Measurements from ENCODE around the gene C1GALT1. TPM values are rescaled to one million over a fixed set of nuclear protein-coding genes. Genes with fewer than 3 reads are reported as not detected.
A peak's percentile ranks its signal among the peaks of the same experiment; 100 is the strongest.
"Not testable (repeated sequence)": the region's sequence is repeated elsewhere in the genome, so short reads cannot be mapped to it uniquely, and the experiment has no call there.

The C1GALT1 gene
- total and polyA plus RNA-seq, 2 donors (not counting 1 experiment from before 2014, with no cell fraction given): 12.4 to 66.8 TPM

DNA sequence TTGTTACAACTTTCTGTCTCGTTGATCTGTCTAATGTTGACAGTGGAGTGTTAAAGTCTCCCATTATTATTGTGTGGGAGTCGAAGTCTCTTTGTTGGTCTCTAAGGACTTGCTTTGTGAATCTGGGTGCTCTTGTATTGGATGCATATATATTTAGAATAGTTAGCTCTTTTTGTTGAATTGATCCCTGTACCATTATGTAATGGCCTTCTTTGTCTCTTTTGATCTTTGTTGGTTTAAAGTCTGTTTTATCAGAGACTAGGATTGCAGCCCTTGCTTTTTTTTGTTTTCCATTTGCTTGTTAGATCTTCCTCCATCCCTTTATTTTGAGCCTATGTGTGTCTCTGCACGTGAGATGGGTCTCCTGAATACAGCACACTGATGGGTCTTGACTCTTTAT is 17.2 kb downstream of the C1GALT1 start:
- Histone ChIP-seq H3K4me1 (ENCODE audit: control insufficient read depth in 2 of 2, insufficient read depth in 2 of 2, low read length in 2 of 2) (peaks cover 26 to 44% of the 10 kb centered on the region in 2 donors), H4K20me1 (ENCODE audit: control insufficient read depth, insufficient read depth, low read length, poor library complexity, severe bottlenecking) (peaks cover 31% of the 10 kb centered on the region), H3K79me2 (ENCODE audit: control insufficient read depth, insufficient read depth, low read length) (peaks cover 83% of the 10 kb centered on the region)
- H2AFZ ChIP-seq (ENCODE audit: insufficient read depth, low read depth, low read length, poor library complexity, severe bottlenecking); ATAC-seq (ENCODE audit: low read depth); CTCF ChIA-PET; H3K4me2 ChIP-seq (replicated peaks; ENCODE audit: low read depth, low read length, poor library complexity, severe bottlenecking); DNase-seq; H3K36me3 ChIP-seq (replicated peaks in 1 of 2; ENCODE audit: control extremely low read depth in 1 of 2, control insufficient read depth in 1 of 2, extremely low read depth in 1 of 2, insufficient read depth in 2 of 2, low read length in 1 of 2); H3K9me3 ChIP-seq (ENCODE audit: control extremely low read depth in 1 of 3, control insufficient read depth in 2 of 3, insufficient read depth in 1 of 3, low read length in 2 of 3); H3K4me3 ChIP-seq (ENCODE audit: control extremely low read depth in 1 of 5, extremely low read depth in 1 of 5, insufficient read depth in 1 of 5, low read depth in 2 of 5, low read length in 4 of 5); H3K9ac ChIP-seq (ENCODE audit: low read length); intact Hi-C loops (cut with micrococcal nuclease); H3K27me3 ChIP-seq (replicated peaks in 1 of 4; ENCODE audit: control extremely low read depth in 1 of 4, control insufficient read depth in 3 of 4, insufficient read depth in 4 of 4, low read length in 3 of 4); H3K27ac ChIP-seq (ENCODE audit: low read length in 2 of 2); H3K9me3 Mint-ChIP-seq (ENCODE audit: insufficient read depth); POLR2A ChIA-PET; H3K27me3 Mint-ChIP-seq: not testable (repeated sequence)
- Mint-ChIP-seq H3K27ac (peak overlapping the region; percentile 70), H3K4me1 (peaks cover 91% of the 10 kb centered on the region), H3K4me3 (peak overlapping the region; percentile 5)
- no CpG with 5 or more reads among the region's 3 CpGs for WGBS (ENCODE audit: insufficient coverage)

DNA sequence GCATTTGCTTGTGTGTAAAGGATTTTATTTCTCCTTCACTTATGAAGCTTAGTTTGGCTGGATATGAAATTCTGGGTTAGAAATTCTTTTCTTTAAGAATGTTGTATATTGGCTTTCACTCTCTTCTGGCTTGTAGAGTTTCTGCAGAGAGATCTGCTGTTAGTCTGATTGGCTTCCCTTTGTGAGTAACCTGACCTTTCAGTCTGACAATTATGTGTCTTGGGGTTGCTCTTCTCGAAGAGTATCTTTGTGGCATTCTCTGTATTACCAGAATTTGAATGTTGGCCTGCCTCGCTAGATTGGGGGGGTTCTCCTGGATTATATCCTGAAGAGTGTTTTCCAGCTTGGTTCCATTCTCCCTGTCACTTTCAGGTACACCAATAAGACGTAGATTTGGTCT is 17.9 kb downstream of the C1GALT1 start:
- peaks cover 26 to 43% of the 10 kb centered on the region in 2 donors for H3K4me1 ChIP-seq (ENCODE audit: control insufficient read depth in 2 of 2, insufficient read depth in 2 of 2, low read length in 2 of 2)
- intact Hi-C loops (cut with micrococcal nuclease); H3K4me3 ChIP-seq (ENCODE audit: control extremely low read depth in 1 of 5, extremely low read depth in 1 of 5, insufficient read depth in 1 of 5, low read depth in 2 of 5, low read length in 4 of 5); ATAC-seq (ENCODE audit: low read depth); H3K9ac ChIP-seq (ENCODE audit: low read length); H3K9me3 Mint-ChIP-seq (ENCODE audit: insufficient read depth); H3K27ac ChIP-seq (ENCODE audit: low read length in 2 of 2); H2AFZ ChIP-seq (ENCODE audit: insufficient read depth, low read depth, low read length, poor library complexity, severe bottlenecking); H3K27me3 ChIP-seq (replicated peaks in 1 of 4; ENCODE audit: control extremely low read depth in 1 of 4, control insufficient read depth in 3 of 4, insufficient read depth in 4 of 4, low read length in 3 of 4); H3K36me3 ChIP-seq (replicated peaks in 1 of 2; ENCODE audit: control extremely low read depth in 1 of 2, control insufficient read depth in 1 of 2, extremely low read depth in 1 of 2, insufficient read depth in 2 of 2, low read length in 1 of 2); H3K4me2 ChIP-seq (replicated peaks; ENCODE audit: low read depth, low read length, poor library complexity, severe bottlenecking); H3K27me3 Mint-ChIP-seq; DNase-seq; H3K9me3 ChIP-seq (ENCODE audit: control extremely low read depth in 1 of 3, control insufficient read depth in 2 of 3, insufficient read depth in 1 of 3, low read length in 2 of 3); POLR2A ChIA-PET: not testable (repeated sequence)
- 100% methylated on average over 1 of the region's 3 CpGs for WGBS (ENCODE audit: insufficient coverage)
- CTCF ChIA-PET: interaction anchor here (2.2 kb wide), 1 partner anchor 18 kb away, joined by 8 read pairs; the partner anchor contains the start of gene C1GALT1
- peaks cover 83% of the 10 kb centered on the region for H3K79me2 ChIP-seq (ENCODE audit: control insufficient read depth, insufficient read depth, low read length)
- peaks cover 25% of the 10 kb centered on the region for H4K20me1 ChIP-seq (ENCODE audit: control insufficient read depth, insufficient read depth, low read length, poor library complexity, severe bottlenecking)
- Mint-ChIP-seq H3K4me1 (peaks cover 89% of the 10 kb centered on the region), H3K4me3 (peak overlapping the region; percentile 4), H3K27ac (peak overlapping the region; percentile 70)
